Mammary epithelial cell (primary cell): ENCODE results near the gene STARD3NL.

ENCODE experiments used
- CTCF ChIP-seq, 2 donors: IDR thresholded peaks in 1 of 2; conservative IDR thresholded peaks in 1 of 2; 2 replicates each; pipeline ENCODE4 v1.5.1; 2011 to 2012; ENCODE audit warnings: inconsistent platforms in 2 of 2, low read length in 2 of 2, mild to moderate bottlenecking in 2 of 2, control low read depth in 1 of 2, low read depth in 1 of 2; ENCODE audit not compliant: insufficient read depth in 1 of 2; ENCODE audit errors: extremely low read depth in 1 of 2
- EZH2 ChIP-seq: IDR thresholded peaks from 2 replicates; pipeline ENCODE4 v1.6.1; 2012; ENCODE audit warnings: low read length, inconsistent platforms, borderline replicate concordance

GRCh38 chr7:38248069-38248567, 70.1 kb downstream of the STARD3NL start:
- TF ChIP-seq CTCF (conservative IDR thresholded peaks at IDR 0.05 in 1 of 2, IDR thresholded peaks at IDR 0.05 in 1 of 2; ENCODE audit: extremely low read depth in 1 of 2, insufficient read depth in 1 of 2, low read depth in 1 of 2, low read length in 2 of 2): no peak
- TF ChIP-seq EZH2: no peak
